NAMALWA (cell line): ENCODE results near the gene VPS33B.
"Not testable (repeated sequence)": the region's sequence is repeated elsewhere in the genome, so short reads cannot be mapped to it uniquely, and the experiment has no call there.

Source experiments
- DNase-seq: peaks from one replicate; pipeline ENCODE4 v3.0.0-alpha.2; 2015; ENCODE audit warnings: low spot score

The VPS33B gene

GRCh38 chr15:91022075-91022831 lies at the start of gene VPS33B:
TSS of gene VPS33B (minus strand) at chr15:91022594. CDS start at chr15:91022249, 345 bp downstream.
- peak; percentile 74 for DNase-seq

- DNase-seq, result no peak
These were observed 49.8 kb upstream of the VPS33B start for GRCh38 chr15:91072161-91072560.

GRCh38 chr15:91070872-91071271 lies 48.5 kb upstream of the VPS33B start:
- DNase-seq, result no peak

GRCh38 chr15:91068966-91069365 lies 46.6 kb upstream of the VPS33B start:
- DNase-seq, result no peak

GRCh38 chr15:91068436-91068835 lies 46.0 kb upstream of the VPS33B start:
- DNase-seq, result no peak

- DNase-seq, result no peak
These were observed 44.6 kb upstream of the VPS33B start for GRCh38 chr15:91067036-91067435.

GRCh38 chr15:91065505-91065904 lies 43.1 kb upstream of the VPS33B start:
- DNase-seq, result no peak

- DNase-seq, result no peak
These were observed 39.6 kb upstream of the VPS33B start for GRCh38 chr15:91061997-91062396.

GRCh38 chr15:91061230-91061629 lies 38.8 kb upstream of the VPS33B start:
- no peak for DNase-seq

GRCh38 chr15:91055548-91056331 lies 33.3 kb upstream of the VPS33B start:
- peak; percentile 62 for DNase-seq

- DNase-seq, result no peak
These were observed 32.4 kb upstream of the VPS33B start for GRCh38 chr15:91054816-91055215.

- no peak for DNase-seq
These were observed 28.9 kb upstream of the VPS33B start for GRCh38 chr15:91051248-91051647.

- no peak for DNase-seq
These were observed 27.7 kb upstream of the VPS33B start for GRCh38 chr15:91050128-91050455.

- peak; percentile 82 for DNase-seq
These were observed 27.2 kb upstream of the VPS33B start for GRCh38 chr15:91049378-91050127.

- peak; percentile 10 for DNase-seq
These were observed 25.3 kb upstream of the VPS33B start for GRCh38 chr15:91047545-91048199.

GRCh38 chr15:91046056-91046455 lies 23.7 kb upstream of the VPS33B start:
- not testable (repeated sequence) for DNase-seq

- no peak for DNase-seq
These were observed 22.7 kb upstream of the VPS33B start for GRCh38 chr15:91045065-91045464.

GRCh38 chr15:91043202-91043874 lies 20.9 kb upstream of the VPS33B start:
- no peak for DNase-seq

GRCh38 chr15:91040856-91041255 lies 18.5 kb upstream of the VPS33B start:
- DNase-seq, result no peak

- no peak for DNase-seq
These were observed 17.6 kb upstream of the VPS33B start for GRCh38 chr15:91039996-91040395.

- peak; percentile 67 for DNase-seq
These were observed 10.8 kb upstream of the VPS33B start for GRCh38 chr15:91032919-91033803.
